COR-L47 (cell line): ENCODE data around the gene CFAP73.
A peak's percentile ranks its signal among the peaks of the same experiment; 100 is the strongest.
"Not testable (repeated sequence)": the region's sequence is repeated elsewhere in the genome, so short reads cannot be mapped to it uniquely, and the experiment has no call there.

Source experiments
- DNase-seq: peaks from one replicate; lab custom pipeline; 2025; lab: John Stamatoyannopoulos, UW

CFAP73 gene

GRCh38 chr12:113119980-113120669 is 29.4 kb upstream of the CFAP73 start:
- no peak for DNase-seq

GRCh38 chr12:113120670-113121370 is 28.7 kb upstream of the CFAP73 start:
- no peak for DNase-seq

- no peak for DNase-seq
Observed at GRCh38 chr12:113127791-113128199, 21.7 kb upstream of the CFAP73 start.

GRCh38 chr12:113128802-113129663 is 20.5 kb upstream of the CFAP73 start:
- DNase-seq: no peak

- no peak for DNase-seq
Observed at GRCh38 chr12:113129664-113130456, 19.7 kb upstream of the CFAP73 start.

GRCh38 chr12:113130457-113131135 is 18.9 kb upstream of the CFAP73 start:
- no peak for DNase-seq

- DNase-seq: no peak
Observed at GRCh38 chr12:113131556-113131955, 18.0 kb upstream of the CFAP73 start.

- no peak for DNase-seq
Observed at GRCh38 chr12:113133036-113133435, 16.5 kb upstream of the CFAP73 start.

- no peak for DNase-seq
Observed at GRCh38 chr12:113133666-113134065, 15.9 kb upstream of the CFAP73 start.

- DNase-seq: no peak
Observed at GRCh38 chr12:113134071-113134470, 15.5 kb upstream of the CFAP73 start.

GRCh38 chr12:113134521-113134951 is 15.0 kb upstream of the CFAP73 start:
- DNase-seq: no peak

- peak; percentile 68 for DNase-seq
Observed at GRCh38 chr12:113135178-113136127, 14.1 kb upstream of the CFAP73 start, which contains the start of gene RASAL1. Gene RASAL1, minus strand, starts transcription at chr12:113135761. Its CDS starts 299 bp downstream, at chr12:113135462.

GRCh38 chr12:113136128-113136989 is 13.2 kb upstream of the CFAP73 start:
- no peak for DNase-seq

- no peak for DNase-seq
Observed at GRCh38 chr12:113136990-113137511, 12.5 kb upstream of the CFAP73 start.

- DNase-seq: no peak
Observed at GRCh38 chr12:113137861-113138783, 11.4 kb upstream of the CFAP73 start.

- DNase-seq: no peak
Observed at GRCh38 chr12:113138826-113139225, 10.7 kb upstream of the CFAP73 start.

- no peak for DNase-seq
Observed at GRCh38 chr12:113140706-113141105, 8.8 kb upstream of the CFAP73 start.

- DNase-seq: not testable (repeated sequence)
Observed at GRCh38 chr12:113141716-113142115, 7.8 kb upstream of the CFAP73 start.
